HL-60 (cell line): ENCODE results near the gene MAB21L4.

ENCODE experiments used
- DNase-seq, 2 experiments: peaks; one replicate each; pipeline ENCODE4 v3.0.0-alpha.2; 2010 to 2020; ENCODE audit warnings: low read depth in 1 of 2, low spot score in 1 of 2
- H3K27ac ChIP-seq: fragments of 250-450 bp; sonication (Bioruptor Pico); replicated peaks from 2 replicates; pipeline ENCODE4 v1.5.1; 2020; ENCODE audit warnings: mild to moderate bottlenecking, moderate library complexity
- H3K27me3 ChIP-seq: fragments of 250-450 bp; sonication (Bioruptor Pico); 2 replicates; pipeline ENCODE4 v1.5.1; 2021; ENCODE audit warnings: mild to moderate bottlenecking, moderate library complexity; ENCODE audit not compliant: insufficient read depth, poor library complexity, severe bottlenecking
- H3K4me3 ChIP-seq: replicated peaks from 2 replicates; pipeline ENCODE4 v1.5.1; 2011; ENCODE audit warnings: mild to moderate bottlenecking, control low read depth, low read length; ENCODE audit not compliant: insufficient read depth
- CTCF ChIP-seq: IDR thresholded peaks from one replicate; pipeline ENCODE4 v1.5.1; 2011; ENCODE audit warnings: low read length, control low read depth, inconsistent platforms; ENCODE audit not compliant: insufficient read depth
- GABPA ChIP-seq: IDR thresholded peaks from 2 replicates; pipeline ENCODE4 v1.6.1; 2012; ENCODE audit warnings: low read depth
- POLR2AphosphoS5 ChIP-seq: IDR thresholded peaks from 2 replicates; pipeline ENCODE4 v1.6.1; 2012; ENCODE audit warnings: low read depth
- SPI1 ChIP-seq: IDR thresholded peaks from 2 replicates; pipeline ENCODE4 v1.6.1; 2012; ENCODE audit warnings: low read depth, mild to moderate bottlenecking, borderline replicate concordance
- TF ChIP-seq, protein P1 (sequence below): IDR thresholded peaks from 2 replicates; pipeline ENCODE4 v1.6.1; 2012; ENCODE audit warnings: low read depth; ENCODE audit not compliant: insufficient replicate concordance

The MAB21L4 gene

GRCh38 chr2:240918258-240919091, 22.5 kb upstream of the MAB21L4 start:
- Histone ChIP-seq H3K27ac (no peak overlapping the region), H3K27me3 (peaks cover 12% of the 10 kb centered on the region), H3K4me3 (no peak overlapping the region)
- no peak for DNase-seq
- no peak for TF ChIP-seq SPI1
- TF ChIP-seq, protein P1, sequence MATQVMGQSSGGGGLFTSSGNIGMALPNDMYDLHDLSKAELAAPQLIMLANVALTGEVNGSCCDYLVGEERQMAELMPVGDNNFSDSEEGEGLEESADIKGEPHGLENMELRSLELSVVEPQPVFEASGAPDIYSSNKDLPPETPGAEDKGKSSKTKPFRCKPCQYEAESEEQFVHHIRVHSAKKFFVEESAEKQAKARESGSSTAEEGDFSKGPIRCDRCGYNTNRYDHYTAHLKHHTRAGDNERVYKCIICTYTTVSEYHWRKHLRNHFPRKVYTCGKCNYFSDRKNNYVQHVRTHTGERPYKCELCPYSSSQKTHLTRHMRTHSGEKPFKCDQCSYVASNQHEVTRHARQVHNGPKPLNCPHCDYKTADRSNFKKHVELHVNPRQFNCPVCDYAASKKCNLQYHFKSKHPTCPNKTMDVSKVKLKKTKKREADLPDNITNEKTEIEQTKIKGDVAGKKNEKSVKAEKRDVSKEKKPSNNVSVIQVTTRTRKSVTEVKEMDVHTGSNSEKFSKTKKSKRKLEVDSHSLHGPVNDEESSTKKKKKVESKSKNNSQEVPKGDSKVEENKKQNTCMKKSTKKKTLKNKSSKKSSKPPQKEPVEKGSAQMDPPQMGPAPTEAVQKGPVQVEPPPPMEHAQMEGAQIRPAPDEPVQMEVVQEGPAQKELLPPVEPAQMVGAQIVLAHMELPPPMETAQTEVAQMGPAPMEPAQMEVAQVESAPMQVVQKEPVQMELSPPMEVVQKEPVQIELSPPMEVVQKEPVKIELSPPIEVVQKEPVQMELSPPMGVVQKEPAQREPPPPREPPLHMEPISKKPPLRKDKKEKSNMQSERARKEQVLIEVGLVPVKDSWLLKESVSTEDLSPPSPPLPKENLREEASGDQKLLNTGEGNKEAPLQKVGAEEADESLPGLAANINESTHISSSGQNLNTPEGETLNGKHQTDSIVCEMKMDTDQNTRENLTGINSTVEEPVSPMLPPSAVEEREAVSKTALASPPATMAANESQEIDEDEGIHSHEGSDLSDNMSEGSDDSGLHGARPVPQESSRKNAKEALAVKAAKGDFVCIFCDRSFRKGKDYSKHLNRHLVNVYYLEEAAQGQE: no peak
- no peak for TF ChIP-seq GABPA
- no peak for TF ChIP-seq POLR2AphosphoS5
- no peak for TF ChIP-seq CTCF

GRCh38 chr2:240917684-240918257, 21.8 kb upstream of the MAB21L4 start:
- peaks cover 12% of the 10 kb centered on the region for H3K27me3 ChIP-seq
- H3K4me3 ChIP-seq: no peak overlapping the region
- TF ChIP-seq, protein P1: no peak
- TF ChIP-seq SPI1: no peak
- no peak for TF ChIP-seq CTCF
- TF ChIP-seq POLR2AphosphoS5: no peak
- no peak for TF ChIP-seq GABPA
- no peak overlapping the region for H3K27ac ChIP-seq
- no peak for DNase-seq

- H3K27me3 ChIP-seq: peaks cover 15% of the 10 kb centered on the region
- H3K27ac ChIP-seq: no peak overlapping the region
- no peak for TF ChIP-seq POLR2AphosphoS5
- TF ChIP-seq, protein P1: no peak
- TF ChIP-seq CTCF: no peak
- TF ChIP-seq GABPA: no peak
- no peak for TF ChIP-seq SPI1
- DNase-seq: no peak
- H3K4me3 ChIP-seq: no peak overlapping the region
These were observed 21.2 kb upstream of the MAB21L4 start for GRCh38 chr2:240917009-240917683.
